ENCODE measurements around the gene DNAH6.

Gene DNAH6

GRCh38 chr2:84839851-84840250 is 323.6 kb downstream of the DNAH6 start:
- H3K27me3 ChIP-seq (ENCODE audit: insufficient read depth, poor library complexity, severe bottlenecking), result no peaks in the 10 kb centered on the region
- H3K4me1 ChIP-seq (ENCODE audit: insufficient read depth, poor library complexity, severe bottlenecking), result no peaks in the 10 kb centered on the region
- H3K4me3 ChIP-seq (ENCODE audit: severe bottlenecking), result no peak overlapping the region
- no peak for TF ChIP-seq CTCF (IDR thresholded peaks at IDR 0.05; ENCODE audit: poor library complexity, severe bottlenecking)
- H3K36me3 ChIP-seq (ENCODE audit: low read depth), result no peaks in the 10 kb centered on the region
- H3K27ac ChIP-seq (ENCODE audit: poor library complexity, severe bottlenecking), result no peak overlapping the region
- no peaks in the 10 kb centered on the region for H3K9me3 ChIP-seq (ENCODE audit: severe bottlenecking)
- DNase-seq (ENCODE audit: low spot score) (no peak), ATAC-seq (ENCODE audit: low read depth) (no peak)

GRCh38 chr2:84840306-84840705 is 324.0 kb downstream of the DNAH6 start:
- ATAC-seq (ENCODE audit: low read depth) (no peak; the same call in 2 of the 3 replicates), DNase-seq (ENCODE audit: low spot score) (no peak)

GRCh38 chr2:84841577-84841976 is 325.3 kb downstream of the DNAH6 start:
- H3K4me3 ChIP-seq (ENCODE audit: severe bottlenecking), result no peak overlapping the region
- H3K27ac ChIP-seq (ENCODE audit: poor library complexity, severe bottlenecking), result no peak overlapping the region
- no peak for TF ChIP-seq CTCF (IDR thresholded peaks at IDR 0.05; ENCODE audit: poor library complexity, severe bottlenecking)
- H3K36me3 ChIP-seq (ENCODE audit: low read depth), result no peaks in the 10 kb centered on the region
- ATAC-seq (ENCODE audit: low read depth) (no peak), DNase-seq (ENCODE audit: low spot score) (no peak)
- H3K4me1 ChIP-seq (ENCODE audit: insufficient read depth, poor library complexity, severe bottlenecking), result peaks cover 2% of the 10 kb centered on the region
- H3K9me3 ChIP-seq (ENCODE audit: severe bottlenecking), result no peaks in the 10 kb centered on the region
- no peaks in the 10 kb centered on the region for H3K27me3 ChIP-seq (ENCODE audit: insufficient read depth, poor library complexity, severe bottlenecking)

More at GRCh38 chr2:84840306-84840705, 324.0 kb downstream of the DNAH6 start:
- no peaks in the 10 kb centered on the region for H3K9me3 ChIP-seq (ENCODE audit: severe bottlenecking)
- no peak for TF ChIP-seq CTCF (IDR thresholded peaks at IDR 0.05; ENCODE audit: poor library complexity, severe bottlenecking)
- H3K27me3 ChIP-seq (ENCODE audit: insufficient read depth, poor library complexity, severe bottlenecking), result no peaks in the 10 kb centered on the region
- H3K4me3 ChIP-seq (ENCODE audit: severe bottlenecking), result no peak overlapping the region
- H3K4me1 ChIP-seq (ENCODE audit: insufficient read depth, poor library complexity, severe bottlenecking), result no peaks in the 10 kb centered on the region
- no peaks in the 10 kb centered on the region for H3K36me3 ChIP-seq (ENCODE audit: low read depth)
- no peak overlapping the region for H3K27ac ChIP-seq (ENCODE audit: poor library complexity, severe bottlenecking)

GRCh38 chr2:84844141-84844540 is 327.8 kb downstream of the DNAH6 start:
- H3K36me3 ChIP-seq (ENCODE audit: low read depth), result no peaks in the 10 kb centered on the region
- no peak for DNase-seq (ENCODE audit: low spot score)
- peaks cover 2% of the 10 kb centered on the region for H3K4me1 ChIP-seq (ENCODE audit: insufficient read depth, poor library complexity, severe bottlenecking)

More at GRCh38 chr2:84844141-84844540, 327.8 kb downstream of the DNAH6 start:
- no peak overlapping the region for H3K27ac ChIP-seq (ENCODE audit: poor library complexity, severe bottlenecking)
- no peaks in the 10 kb centered on the region for H3K27me3 ChIP-seq (ENCODE audit: insufficient read depth, poor library complexity, severe bottlenecking)
- no peak overlapping the region for H3K4me3 ChIP-seq (ENCODE audit: severe bottlenecking)
- ATAC-seq (ENCODE audit: low read depth), result no peak
- H3K9me3 ChIP-seq (ENCODE audit: severe bottlenecking), result no peaks in the 10 kb centered on the region
- TF ChIP-seq CTCF (IDR thresholded peaks at IDR 0.05; ENCODE audit: poor library complexity, severe bottlenecking), result no peak
